CD4-positive, alpha-beta T cell treated with Interleukin-21 for 1 hour (primary cell): ENCODE results near the gene GNS.

Experiments used
- DNase-seq: peaks from one replicate; pipeline ENCODE4 v3.0.0-alpha.2; 2020

The GNS gene

DNA sequence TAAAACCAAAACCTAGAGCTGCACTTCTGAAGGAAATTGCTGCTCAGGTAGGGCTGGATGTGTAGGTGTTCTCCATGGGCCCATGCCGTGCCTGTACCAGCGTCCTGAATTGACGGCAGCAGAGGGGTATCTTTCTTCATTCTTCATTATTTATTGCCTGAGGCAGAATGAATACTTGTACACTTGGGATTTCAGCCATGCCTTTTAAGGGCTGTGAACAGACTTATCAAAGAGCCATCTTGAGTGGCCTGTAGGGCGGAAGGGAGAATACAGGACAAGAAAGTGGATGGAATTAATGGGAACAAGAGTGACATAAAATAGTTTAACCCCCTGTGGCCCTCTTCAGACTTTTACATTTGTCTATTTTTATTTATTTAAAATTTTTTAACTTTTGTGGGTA is 87.5 kb downstream of the GNS start:
- DNase-seq: no peak

DNA sequence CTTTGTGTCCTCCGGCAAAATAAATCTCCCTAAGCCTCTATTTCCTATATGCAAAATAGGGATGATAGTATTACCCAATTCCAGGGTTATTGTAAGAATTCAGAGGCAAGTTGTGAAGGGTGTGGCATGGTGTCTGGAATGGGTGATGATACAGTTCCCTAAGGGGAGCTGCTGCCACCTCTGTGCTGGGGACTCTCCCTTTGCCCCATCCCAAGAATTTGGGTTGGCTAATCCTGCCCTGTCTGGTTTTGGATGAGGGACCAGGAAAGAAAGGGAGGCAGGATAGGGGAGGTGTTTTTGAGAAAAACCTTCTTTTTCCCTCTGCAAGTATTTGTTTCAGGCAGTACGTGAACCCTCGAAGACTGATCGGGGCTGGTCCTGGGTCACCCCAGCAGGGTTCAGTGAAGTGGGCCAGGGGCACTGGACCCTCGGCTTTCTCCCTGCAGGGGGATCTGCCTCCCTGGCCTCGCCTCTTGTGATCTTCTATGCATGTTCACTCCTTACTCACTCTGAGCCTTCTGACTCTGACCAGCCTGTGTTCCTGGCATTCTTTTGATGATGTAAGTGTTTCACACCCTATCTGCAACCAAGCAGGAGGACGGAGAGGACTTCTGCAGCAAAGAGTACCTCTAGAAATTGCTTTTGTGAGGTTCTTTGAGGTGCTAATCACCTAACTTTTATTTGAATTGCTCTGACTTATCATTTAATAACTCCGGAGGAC is 88.1 kb downstream of the GNS start:
- DNase-seq: no peak

- DNase-seq: peak; percentile 45
These were observed 89.2 kb downstream of the GNS start for GRCh38 chr12:64670019-64670418.

DNA sequence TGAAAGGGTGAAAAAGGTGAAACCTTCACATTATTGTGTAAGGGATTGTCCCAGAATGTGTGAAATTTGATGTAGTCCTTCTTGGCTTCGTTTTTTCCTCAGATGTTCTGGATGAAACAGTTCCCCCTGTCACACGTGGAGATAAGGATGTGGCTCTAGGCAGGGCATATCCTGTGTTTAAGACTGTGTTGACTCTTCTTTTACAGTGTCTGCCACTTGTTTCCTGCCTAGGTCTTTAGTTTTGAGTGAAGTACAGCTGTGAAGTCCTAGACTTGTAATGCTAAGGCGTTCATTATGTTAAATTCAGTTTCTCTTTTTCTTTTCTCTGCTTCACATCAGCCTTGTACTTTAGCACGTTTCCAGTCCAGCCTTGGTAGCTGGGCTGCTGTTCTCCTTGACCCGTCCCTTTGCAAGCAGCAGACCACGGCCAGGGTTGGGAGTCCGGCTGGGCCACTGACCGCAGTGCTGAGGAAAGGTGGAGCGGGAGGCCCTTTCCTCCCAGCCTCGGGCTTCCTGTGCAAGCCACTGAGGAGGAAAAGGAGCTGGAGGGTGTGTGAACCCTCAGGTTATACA is 89.8 kb downstream of the GNS start:
- DNase-seq: peak; percentile 84

DNA sequence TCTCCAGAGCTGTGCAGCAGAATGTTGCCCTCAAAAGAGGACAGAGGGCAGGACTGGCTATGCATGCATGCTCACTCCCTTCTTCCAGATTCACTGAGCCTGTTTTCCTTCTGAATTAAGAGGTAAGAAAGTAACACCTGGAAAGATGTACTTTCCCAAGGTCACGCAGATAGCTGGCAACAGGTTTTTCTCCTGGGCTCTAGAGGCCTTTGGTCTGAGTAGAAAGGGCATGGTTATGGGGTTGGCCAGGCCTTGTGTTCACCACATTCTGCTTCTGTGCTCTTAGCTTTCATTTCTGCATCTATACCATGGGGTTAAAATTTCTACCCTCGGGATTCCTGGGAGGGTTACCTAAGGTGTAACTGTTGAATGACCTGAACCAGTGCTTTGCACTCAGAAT is 91.4 kb downstream of the GNS start:
- DNase-seq: no peak

GRCh38 chr12:64666054-64666914 is 92.9 kb downstream of the GNS start:
- DNase-seq: no peak

- DNase-seq: peak; percentile 90
These were observed 93.7 kb downstream of the GNS start for GRCh38 chr12:64665514-64665913.
